NT2/D1 (cell line): ENCODE results near the gene XPO6.

Experiments used
- DNase-seq: peaks from one replicate; pipeline ENCODE4 v3.0.0-alpha.2; 2011; ENCODE audit warnings: low read depth, low spot score
- H3K27me3 ChIP-seq: 2 replicates; pipeline ENCODE4 v1.6.0; 2011; ENCODE audit warnings: mild to moderate bottlenecking; ENCODE audit not compliant: insufficient read length, insufficient read depth
- H3K36me3 ChIP-seq: 2 replicates; pipeline ENCODE4 v1.6.1; 2011; ENCODE audit warnings: mild to moderate bottlenecking, low read length, mixed read lengths; ENCODE audit not compliant: insufficient read depth, insufficient read length
- H3K4me1 ChIP-seq: 2 replicates; pipeline ENCODE4 v1.5.1; 2011; ENCODE audit not compliant: insufficient read depth, insufficient read length
- H3K4me3 ChIP-seq: 2 replicates; pipeline ENCODE4 v1.5.1; 2011; ENCODE audit warnings: low read depth; ENCODE audit not compliant: insufficient read length
- H3K9ac ChIP-seq: 2 replicates; pipeline ENCODE4 v1.6.0; 2011; ENCODE audit warnings: low read depth; ENCODE audit not compliant: insufficient read length
- H3K9me3 ChIP-seq: 2 replicates; pipeline ENCODE4 v1.5.1; 2011; ENCODE audit warnings: mild to moderate bottlenecking, low read length; ENCODE audit not compliant: insufficient read depth
- SUZ12 ChIP-seq: IDR thresholded peaks from 2 replicates; pipeline ENCODE4 v1.6.1; 2011; ENCODE audit not compliant: insufficient read length, insufficient read depth; ENCODE audit errors: extremely low read depth
- YY1 ChIP-seq: IDR thresholded peaks from 2 replicates; pipeline ENCODE4 v1.6.1; 2011; ENCODE audit not compliant: insufficient read length, insufficient read depth
- ZNF274 ChIP-seq: IDR thresholded peaks from 2 replicates; pipeline ENCODE4 v1.6.1; 2011; ENCODE audit warnings: mild to moderate bottlenecking, low read depth, low read length

Gene XPO6

DNA sequence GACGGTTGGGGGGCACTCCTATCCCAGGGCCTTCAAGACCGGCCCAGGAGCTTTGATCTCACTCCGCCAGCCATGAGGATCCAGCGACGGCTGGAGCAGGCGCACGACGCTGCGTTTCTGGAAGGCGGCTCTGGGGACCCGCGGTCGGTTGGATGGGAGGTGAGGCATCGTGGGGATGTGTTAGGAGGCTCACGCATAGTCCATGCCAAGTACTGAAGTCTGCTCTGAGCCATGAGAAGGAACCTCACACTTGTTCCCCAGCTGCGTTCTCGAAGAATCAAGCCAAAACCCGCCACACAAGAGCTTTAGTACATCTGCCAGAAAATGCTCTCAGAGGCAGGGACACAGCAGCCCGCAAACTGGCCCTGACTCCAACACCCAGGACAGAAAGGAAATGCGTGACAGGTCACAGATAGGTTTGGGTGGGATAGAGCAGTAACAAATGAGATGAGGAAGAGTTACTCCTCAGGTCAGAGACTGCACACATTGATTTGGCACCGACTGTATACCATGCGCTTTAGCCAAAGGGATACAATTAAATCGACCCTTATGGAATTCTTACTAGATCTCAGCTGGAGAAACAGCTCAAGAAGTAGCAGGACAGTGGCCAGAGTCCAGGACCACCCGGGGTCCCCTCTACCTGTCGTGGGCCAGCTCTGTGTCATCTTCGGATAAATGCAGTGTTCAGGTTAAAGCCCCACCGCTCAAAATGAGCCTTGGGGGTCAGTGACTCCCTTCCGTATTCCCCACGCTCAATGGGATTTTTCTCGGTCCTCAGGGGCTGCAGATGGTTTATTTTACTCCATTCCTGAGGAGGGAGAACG, 141.6 kb downstream of the XPO6 start:
- no peak for TF ChIP-seq SUZ12
- TF ChIP-seq YY1: no peak
- TF ChIP-seq ZNF274: no peak
- Histone ChIP-seq H3K27me3 (no peaks in the 10 kb centered on the region), H3K9me3 (no peaks in the 10 kb centered on the region), H3K4me3 (no peak overlapping the region), H3K36me3 (no peaks in the 10 kb centered on the region), H3K4me1 (peaks cover 13% of the 10 kb centered on the region), H3K9ac (no peak overlapping the region)
- DNase-seq: no peak

DNA sequence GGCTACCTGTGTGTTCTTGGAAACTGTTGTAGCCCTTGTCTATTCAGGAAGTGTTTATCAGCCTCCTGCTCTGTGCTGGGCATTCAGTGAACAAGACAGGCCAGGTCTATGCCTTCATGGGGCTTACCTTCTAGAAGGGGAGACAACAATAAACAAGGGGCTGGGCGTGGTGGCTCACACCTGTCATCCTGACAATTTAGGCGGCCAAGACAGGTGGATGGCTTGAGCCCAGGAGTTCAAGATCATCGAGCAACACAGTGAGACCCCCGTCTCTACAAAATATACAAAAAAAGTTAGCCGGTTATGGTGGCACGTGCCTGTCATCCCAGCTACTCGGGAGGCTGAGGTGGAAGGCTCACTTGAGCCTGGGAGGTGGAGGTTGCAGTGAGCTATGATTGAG, 142.8 kb downstream of the XPO6 start:
- H3K9me3 ChIP-seq: no peaks in the 10 kb centered on the region
- no peak overlapping the region for H3K4me3 ChIP-seq
- H3K36me3 ChIP-seq: no peaks in the 10 kb centered on the region
- TF ChIP-seq SUZ12 (no peak), ZNF274 (no peak), YY1 (no peak)
- peaks cover 12% of the 10 kb centered on the region for H3K27me3 ChIP-seq
- no peak for DNase-seq
- no peak overlapping the region for H3K9ac ChIP-seq
- H3K4me1 ChIP-seq: peaks cover 13% of the 10 kb centered on the region

DNA sequence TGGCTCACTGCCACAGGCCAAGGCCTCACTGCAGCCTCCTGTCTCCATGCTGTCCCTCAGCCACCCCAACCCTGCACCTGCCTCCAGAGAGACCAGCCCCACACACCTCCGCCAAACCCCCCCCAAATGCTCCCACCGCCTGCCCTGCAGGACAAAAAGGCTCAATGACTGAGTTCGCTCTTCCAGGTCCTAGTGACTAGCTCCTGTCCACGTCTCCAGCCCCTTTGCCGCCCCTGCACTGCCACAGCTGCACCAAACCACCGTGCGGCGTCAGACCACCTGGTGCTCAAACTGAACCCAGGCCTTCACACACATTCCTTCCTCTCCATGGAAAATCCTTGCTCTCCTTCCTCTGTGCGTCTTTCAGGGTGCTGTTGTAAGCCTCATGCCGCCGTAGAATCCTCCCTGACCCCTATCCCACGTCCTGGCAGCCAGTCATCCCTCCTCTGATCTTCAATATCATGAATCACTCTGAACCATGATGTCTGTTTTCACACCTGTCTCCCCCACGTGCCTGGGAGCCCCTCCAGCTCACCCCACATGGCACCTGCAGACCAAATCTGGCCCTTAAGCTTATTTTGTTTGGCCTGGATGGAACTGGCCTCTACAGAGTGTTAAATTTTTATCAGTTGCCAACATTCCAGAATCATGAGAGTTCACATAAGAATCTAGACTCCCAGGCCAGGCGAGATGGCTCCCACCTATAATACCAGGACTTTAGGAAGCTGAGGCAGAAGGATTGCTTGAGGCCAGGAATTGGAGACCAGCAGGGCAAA, 144.0 kb downstream of the XPO6 start:
- no peak overlapping the region for H3K4me3 ChIP-seq
- H3K36me3 ChIP-seq: no peaks in the 10 kb centered on the region
- peaks cover 13% of the 10 kb centered on the region for H3K4me1 ChIP-seq
- peaks cover 17% of the 10 kb centered on the region for H3K27me3 ChIP-seq
- no peaks in the 10 kb centered on the region for H3K9me3 ChIP-seq
- no peak for DNase-seq
- H3K9ac ChIP-seq: no peak overlapping the region
- no peak for TF ChIP-seq ZNF274
- TF ChIP-seq SUZ12: no peak
- TF ChIP-seq YY1: no peak

DNA sequence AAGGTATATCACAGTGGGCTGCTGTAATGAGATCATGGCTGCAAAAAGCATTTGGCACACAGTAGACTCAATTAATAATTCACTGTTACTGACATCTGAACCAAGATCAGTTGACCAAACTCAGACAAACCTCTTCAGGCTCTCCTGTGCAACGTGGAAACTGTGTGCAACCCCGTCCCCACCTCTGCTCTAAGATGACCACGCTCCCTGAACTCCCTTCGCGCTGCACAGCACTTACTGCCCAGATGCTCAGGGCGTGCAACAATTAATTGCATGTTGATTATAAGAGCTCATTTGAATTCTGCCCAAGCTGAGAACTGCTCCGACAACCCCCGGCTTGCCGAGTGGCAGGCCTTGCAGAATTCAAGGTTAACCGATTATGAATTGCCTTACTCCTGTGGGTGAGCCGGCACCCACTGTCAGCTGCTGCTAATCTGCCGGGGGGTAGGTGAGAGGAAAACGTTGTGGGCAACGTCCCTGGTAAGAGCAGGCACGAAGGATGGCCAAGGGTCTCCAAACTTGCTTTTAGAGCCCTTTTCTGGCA, 147.0 kb downstream of the XPO6 start:
- TF ChIP-seq YY1 (no peak), ZNF274 (no peak), SUZ12 (no peak)
- H3K9me3 ChIP-seq: no peaks in the 10 kb centered on the region
- peaks cover 40% of the 10 kb centered on the region for H3K27me3 ChIP-seq
- no peak for DNase-seq
- H3K9ac ChIP-seq: no peak overlapping the region
- H3K4me1 ChIP-seq: peaks cover 10% of the 10 kb centered on the region
- no peaks in the 10 kb centered on the region for H3K36me3 ChIP-seq
- H3K4me3 ChIP-seq: no peak overlapping the region

DNA sequence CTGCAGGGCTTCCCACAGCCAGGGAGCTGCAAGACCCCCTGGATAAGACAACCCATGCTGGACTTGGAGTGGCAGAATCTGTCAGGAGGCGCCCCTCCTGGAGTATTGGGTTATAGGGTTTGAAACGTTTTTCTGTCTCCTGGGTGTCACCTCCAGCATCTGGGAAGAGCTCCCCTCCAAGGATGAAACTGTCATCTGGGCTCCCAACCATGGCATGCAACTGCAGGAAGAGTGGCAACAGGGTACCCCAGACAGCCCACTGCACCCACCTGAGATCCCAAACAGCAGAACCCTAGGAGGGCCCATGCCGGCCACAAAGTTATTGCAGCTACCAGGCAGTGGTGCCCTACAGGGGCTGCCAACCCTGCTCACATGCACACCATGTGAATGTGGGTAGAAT, 147.6 kb downstream of the XPO6 start:
- Histone ChIP-seq H3K9me3 (no peaks in the 10 kb centered on the region), H3K4me1 (peaks cover 10% of the 10 kb centered on the region), H3K36me3 (no peaks in the 10 kb centered on the region), H3K27me3 (peaks cover 40% of the 10 kb centered on the region), H3K9ac (peak overlapping the region; percentile 65), H3K4me3 (peak overlapping the region; percentile 32)
- DNase-seq: no peak
- TF ChIP-seq YY1: no peak
- TF ChIP-seq SUZ12: no peak
- TF ChIP-seq ZNF274: no peak

DNA sequence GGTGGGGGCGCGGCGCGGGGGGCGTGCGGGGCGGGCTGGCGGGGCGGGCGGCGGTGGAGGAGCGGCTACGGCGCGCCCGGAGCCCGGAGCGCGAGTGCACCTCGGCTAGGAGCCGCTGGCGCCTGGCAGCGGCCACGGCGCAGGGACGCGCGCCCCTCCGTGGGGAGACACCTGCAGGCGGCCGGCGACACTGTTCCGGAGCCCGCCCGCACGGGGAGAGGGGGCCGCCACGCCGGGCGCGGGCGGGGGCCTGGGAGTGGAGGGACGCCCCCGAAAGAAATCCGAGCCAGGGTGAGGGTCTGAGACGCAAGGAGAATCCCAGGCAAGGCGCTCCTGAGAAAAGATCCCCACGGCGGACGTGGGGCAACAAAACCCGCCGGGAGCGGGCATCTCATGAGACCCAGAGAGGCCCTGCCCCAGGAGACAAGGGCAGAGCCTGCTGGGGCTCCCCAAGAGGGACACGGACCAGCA, 148.1 kb downstream of the XPO6 start, which contains the start of gene GSG1L:
Gene GSG1L, minus strand, starts transcription at position 124 of the 471 bp plus-strand sequence. CDS start 290 bp downstream, outside the sequence.
- Histone ChIP-seq H3K4me1 (peaks cover 14% of the 10 kb centered on the region), H3K4me3 (peak within 1 kb of the TSS; percentile 65), H3K27me3 (peaks cover 40% of the 10 kb centered on the region), H3K36me3 (no peaks in the 10 kb centered on the region), H3K9ac (peak within 1 kb of the TSS; percentile 86), H3K9me3 (no peaks in the 10 kb centered on the region)
- TF ChIP-seq YY1 (no peak), ZNF274 (no peak), SUZ12 (no peak)
- DNase-seq: no peak

DNA sequence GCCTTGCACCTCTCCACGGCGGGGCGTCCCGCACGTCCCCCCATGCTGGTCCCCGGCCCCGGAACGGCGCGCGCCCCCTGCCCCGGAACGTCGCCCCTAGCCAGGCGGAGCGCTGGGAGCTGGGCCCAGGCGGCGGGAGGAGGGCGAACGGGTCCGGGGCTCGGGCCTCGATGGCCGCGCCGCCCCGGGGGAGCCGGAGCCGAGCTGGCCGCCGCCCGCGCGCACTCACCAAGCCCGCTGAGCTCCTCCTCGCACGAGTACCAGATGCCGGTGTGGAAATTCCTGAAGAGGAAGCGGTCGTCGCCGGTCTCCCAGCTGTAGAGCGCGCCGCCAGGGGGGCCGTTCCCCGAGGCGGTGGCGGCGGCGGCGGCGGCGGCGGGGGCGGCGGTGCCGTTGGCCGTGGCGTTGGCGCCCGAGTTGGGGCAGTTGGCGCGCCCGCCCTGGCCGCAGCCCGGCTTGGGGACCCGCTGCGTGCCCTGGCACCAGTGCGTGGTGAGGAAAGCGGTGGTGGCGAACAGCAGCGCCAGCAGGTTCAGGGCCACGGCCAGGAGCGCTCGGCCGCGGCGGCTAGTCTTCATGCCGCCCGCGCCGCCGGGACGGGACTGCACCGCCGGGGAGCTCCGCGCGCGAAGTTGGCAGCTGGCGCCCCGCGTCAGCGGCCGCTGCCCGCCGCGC, 148.8 kb downstream of the XPO6 start:
- Histone ChIP-seq H3K36me3 (no peaks in the 10 kb centered on the region), H3K9me3 (no peaks in the 10 kb centered on the region), H3K9ac (peak overlapping the region; percentile 86), H3K4me3 (peak overlapping the region; percentile 65), H3K27me3 (peaks cover 40% of the 10 kb centered on the region), H3K4me1 (peaks cover 13% of the 10 kb centered on the region)
- DNase-seq: no peak
- TF ChIP-seq ZNF274: no peak
- no peak for TF ChIP-seq SUZ12
- TF ChIP-seq YY1: no peak
